ENCODE measurements around the gene WDR72. TPM values are rescaled to one million over a fixed set of nuclear protein-coding genes. Genes with fewer than 3 reads are reported as not detected.

WDR72 gene
- total and polyA plus RNA-seq, 2 donors (not counting 1 experiment from before 2014, with no cell fraction given), result not detected

GRCh38 chr15:53658255-53658654 lies 101.2 kb downstream of the WDR72 start:
- Mint-ChIP-seq H3K27ac (no peak overlapping the region), H3K4me1 (no peaks in the 10 kb centered on the region), H3K9me3 (ENCODE audit: insufficient read depth) (no peaks in the 10 kb centered on the region), H3K27me3 (no peaks in the 10 kb centered on the region), H3K4me3 (no peak overlapping the region)
- no peak overlapping the region for H3K4me2 ChIP-seq (replicated peaks; ENCODE audit: low read depth, low read length, poor library complexity, severe bottlenecking)
- ChIA-PET CTCF (no interaction called here), POLR2A (no interaction called here)
- no peak overlapping the region for H2AFZ ChIP-seq (ENCODE audit: insufficient read depth, low read depth, low read length, poor library complexity, severe bottlenecking)
- no peak for TF ChIP-seq EZH2 (IDR thresholded peaks at IDR 0.05; ENCODE audit: borderline replicate concordance, insufficient read depth, low read depth, low read length, poor library complexity, severe bottlenecking)
- TF ChIP-seq CTCF (IDR thresholded peaks at IDR 0.05), result no peak
- H3K9me3 ChIP-seq (ENCODE audit: control extremely low read depth in 1 of 3, control insufficient read depth in 2 of 3, insufficient read depth in 1 of 3, low read length in 2 of 3), result no peaks in the 10 kb centered on the region
- H3K9ac ChIP-seq (ENCODE audit: low read length), result no peak overlapping the region
- DNase-seq (no peak), ATAC-seq (ENCODE audit: low read depth) (no peak)
- H3K4me1 ChIP-seq (ENCODE audit: control insufficient read depth in 2 of 2, insufficient read depth in 2 of 2, low read length in 2 of 2), result no peaks in the 10 kb centered on the region
- intact Hi-C loops (cut with micrococcal nuclease), result no loop called here
- no CpG with 5 or more reads among the region's 2 CpGs for WGBS (ENCODE audit: insufficient coverage)
- no peak overlapping the region for H3K4me3 ChIP-seq (ENCODE audit: control extremely low read depth in 1 of 5, extremely low read depth in 1 of 5, insufficient read depth in 1 of 5, low read depth in 2 of 5, low read length in 4 of 5)
- no peaks in the 10 kb centered on the region for H3K27me3 ChIP-seq (replicated peaks in 1 of 4; ENCODE audit: control extremely low read depth in 1 of 4, control insufficient read depth in 3 of 4, insufficient read depth in 4 of 4, low read length in 3 of 4)
- H3K79me2 ChIP-seq (ENCODE audit: control insufficient read depth, insufficient read depth, low read length), result no peaks in the 10 kb centered on the region
- no peaks in the 10 kb centered on the region for H3K36me3 ChIP-seq (replicated peaks in 1 of 2; ENCODE audit: control extremely low read depth in 1 of 2, control insufficient read depth in 1 of 2, extremely low read depth in 1 of 2, insufficient read depth in 2 of 2, low read length in 1 of 2)
- no peaks in the 10 kb centered on the region for H4K20me1 ChIP-seq (ENCODE audit: control insufficient read depth, insufficient read depth, low read length, poor library complexity, severe bottlenecking)
- H3K27ac ChIP-seq (ENCODE audit: low read length in 2 of 2), result no peak overlapping the region

DNA sequence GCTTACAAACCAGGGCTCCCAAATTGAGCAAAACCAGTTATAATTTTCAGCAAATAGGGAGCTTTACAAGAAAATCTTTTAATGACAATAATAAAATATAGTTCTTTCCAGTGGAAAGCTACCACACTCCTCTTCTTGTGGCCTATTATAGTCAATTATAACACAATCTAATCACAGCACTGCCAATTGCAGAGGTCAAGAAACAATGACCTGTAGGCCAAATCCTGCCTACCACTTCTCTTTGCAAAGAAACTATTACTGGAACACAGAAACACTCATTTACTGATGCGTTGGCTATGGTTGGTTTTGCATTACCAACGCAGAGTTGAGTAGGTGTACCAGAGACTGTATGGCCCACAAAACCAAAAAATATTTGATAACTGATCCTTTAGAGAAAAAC lies 110.5 kb downstream of the WDR72 start:
- no peak for ATAC-seq (ENCODE audit: low read depth)
- CTCF ChIA-PET, result no interaction called here
- intact Hi-C loops (cut with micrococcal nuclease), result no loop called here
- Histone ChIP-seq H3K4me3 (ENCODE audit: control extremely low read depth in 1 of 5, extremely low read depth in 1 of 5, insufficient read depth in 1 of 5, low read depth in 2 of 5, low read length in 4 of 5) (no peak overlapping the region), H3K4me1 (ENCODE audit: control insufficient read depth in 2 of 2, insufficient read depth in 2 of 2, low read length in 2 of 2) (no peaks in the 10 kb centered on the region), H3K27ac (ENCODE audit: low read length in 2 of 2) (no peak overlapping the region), H4K20me1 (ENCODE audit: control insufficient read depth, insufficient read depth, low read length, poor library complexity, severe bottlenecking) (no peaks in the 10 kb centered on the region), H3K79me2 (ENCODE audit: control insufficient read depth, insufficient read depth, low read length) (no peaks in the 10 kb centered on the region), H3K9ac (ENCODE audit: low read length) (no peak overlapping the region), H3K9me3 (ENCODE audit: control extremely low read depth in 1 of 3, control insufficient read depth in 2 of 3, insufficient read depth in 1 of 3, low read length in 2 of 3) (no peaks in the 10 kb centered on the region), H3K27me3 (replicated peaks in 1 of 4; ENCODE audit: control extremely low read depth in 1 of 4, control insufficient read depth in 3 of 4, insufficient read depth in 4 of 4, low read length in 3 of 4) (no peaks in the 10 kb centered on the region), H2AFZ (ENCODE audit: insufficient read depth, low read depth, low read length, poor library complexity, severe bottlenecking) (no peak overlapping the region), H3K36me3 (replicated peaks in 1 of 2; ENCODE audit: control extremely low read depth in 1 of 2, control insufficient read depth in 1 of 2, extremely low read depth in 1 of 2, insufficient read depth in 2 of 2, low read length in 1 of 2) (no peaks in the 10 kb centered on the region), H3K4me2 (replicated peaks; ENCODE audit: low read depth, low read length, poor library complexity, severe bottlenecking) (no peak overlapping the region)
- no peaks in the 10 kb centered on the region for H3K9me3 Mint-ChIP-seq (ENCODE audit: insufficient read depth)
- no peak overlapping the region for H3K4me3 Mint-ChIP-seq
- no peaks in the 10 kb centered on the region for H3K4me1 Mint-ChIP-seq
- no peaks in the 10 kb centered on the region for H3K27me3 Mint-ChIP-seq
- DNase-seq, result no peak
- no CpG with 5 or more reads among the region's 2 CpGs for WGBS (ENCODE audit: insufficient coverage)
- H3K27ac Mint-ChIP-seq, result no peak overlapping the region
- TF ChIP-seq EZH2 (IDR thresholded peaks at IDR 0.05; ENCODE audit: borderline replicate concordance, insufficient read depth, low read depth, low read length, poor library complexity, severe bottlenecking) (no peak), CTCF (IDR thresholded peaks at IDR 0.05) (no peak)
- POLR2A ChIA-PET, result no interaction called here

Measured in B cell (primary cell).